ENCODE measurements around the gene RHEB. TPM values are rescaled to one million over a fixed set of nuclear protein-coding genes. Genes with fewer than 3 reads are reported as not detected.
"Not testable (repeated sequence)": the region's sequence is repeated elsewhere in the genome, so short reads cannot be mapped to it uniquely, and the experiment has no call there.

Gene RHEB
- polyA plus RNA-seq, 3 donors: 45.6 to 103 (median 94.7) TPM

DNA sequence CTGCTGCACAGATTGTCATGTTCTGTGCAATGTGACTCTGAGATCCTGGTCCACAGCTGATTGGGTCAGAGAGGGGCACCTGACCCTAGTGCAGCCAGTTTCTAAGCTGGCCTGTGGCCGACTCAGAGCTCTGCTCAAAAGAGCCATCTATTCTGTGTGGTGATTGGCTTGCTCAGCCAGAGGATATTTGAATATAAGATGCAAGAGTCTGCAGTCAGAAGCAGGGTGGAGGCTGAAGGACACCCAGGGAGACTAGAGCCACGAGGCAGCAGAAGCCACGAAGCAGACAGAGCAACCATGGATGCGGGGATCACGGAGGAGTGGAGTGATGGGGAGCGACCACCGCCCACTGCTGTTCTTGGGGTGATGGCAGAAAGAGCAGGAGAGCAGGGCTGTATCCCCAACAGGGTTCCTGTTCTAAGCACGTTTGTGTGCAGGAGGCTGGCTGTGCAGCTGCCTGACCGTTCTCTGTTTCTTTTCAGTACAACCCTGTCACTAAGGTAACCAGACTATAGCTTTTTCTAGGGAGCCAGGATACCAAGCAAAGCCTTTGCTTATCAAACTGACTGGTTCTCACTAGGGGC, 19.5 kb upstream of the RHEB start:
- WGBS, 3 donors: 67 to 84% (median 70%) methylated on average over 9 of the region's 9 CpGs
- no peak overlapping the region for H3K27ac ChIP-seq (ENCODE audit: low read depth, low read length)

DNA sequence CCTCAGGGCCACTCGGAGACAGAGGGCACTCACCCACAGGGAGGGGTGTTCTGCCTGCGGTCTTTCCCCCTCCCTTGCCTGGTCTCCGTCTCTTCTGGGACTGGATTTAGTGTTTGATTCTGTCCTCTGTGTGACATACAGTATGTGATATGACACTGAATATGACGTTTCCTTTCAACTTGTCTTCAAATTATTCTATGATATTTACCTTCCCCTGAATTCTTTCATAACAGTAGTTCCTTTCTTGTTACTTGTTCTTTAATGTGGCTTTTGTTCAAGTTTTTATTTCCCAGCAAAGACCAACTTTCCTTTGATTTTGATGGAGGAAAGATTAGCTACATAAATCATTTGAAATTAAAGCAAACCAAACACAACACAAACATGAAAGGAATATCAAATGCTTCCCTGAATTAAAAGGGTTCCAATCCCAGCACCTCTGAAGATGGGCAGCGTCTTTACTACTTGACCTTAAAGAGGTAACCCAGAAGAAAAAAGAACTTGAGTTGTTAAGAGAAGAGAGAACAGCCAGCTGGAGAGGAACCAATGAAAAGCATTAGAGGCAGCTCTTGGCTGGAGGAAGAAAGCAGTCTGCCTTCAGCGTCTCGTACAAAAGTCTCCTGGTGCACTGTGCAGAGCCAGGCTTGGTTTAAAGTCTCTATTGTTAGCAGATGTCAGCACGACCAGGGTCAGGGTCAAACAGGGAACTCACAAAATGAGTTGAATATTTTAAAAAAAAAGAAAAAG, 18.3 kb upstream of the RHEB start:
- WGBS, 3 donors: 35 to 46% (median 45%) methylated on average over 8 of the region's 8 CpGs
- H3K27ac ChIP-seq (ENCODE audit: low read depth, low read length): no peak overlapping the region

DNA sequence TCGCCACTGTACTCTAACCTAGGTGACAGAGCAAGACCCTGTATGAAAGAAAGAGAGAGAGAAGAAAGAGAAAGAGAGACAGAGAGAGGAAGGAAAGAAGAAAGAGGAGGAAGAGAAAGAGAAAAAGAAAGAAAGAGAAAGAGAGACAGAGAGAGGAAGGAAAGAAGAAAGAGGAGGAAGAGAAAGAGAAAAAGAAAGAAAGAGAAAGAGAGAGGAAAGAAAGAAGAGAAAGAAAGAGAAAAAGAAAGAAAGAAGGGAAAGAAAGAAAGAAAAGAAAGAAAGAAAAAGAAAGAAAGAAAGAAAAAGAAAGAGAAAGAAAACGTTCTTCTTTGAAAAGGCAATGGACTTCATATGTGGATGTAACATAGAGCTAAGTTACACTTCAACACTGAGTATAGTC, 16.5 kb upstream of the RHEB start:
- not testable (repeated sequence) for H3K27ac ChIP-seq (ENCODE audit: low read depth, low read length)
- WGBS, 3 donors: 77 to 88% (median 85%) methylated on average over 2 of the region's 2 CpGs

DNA sequence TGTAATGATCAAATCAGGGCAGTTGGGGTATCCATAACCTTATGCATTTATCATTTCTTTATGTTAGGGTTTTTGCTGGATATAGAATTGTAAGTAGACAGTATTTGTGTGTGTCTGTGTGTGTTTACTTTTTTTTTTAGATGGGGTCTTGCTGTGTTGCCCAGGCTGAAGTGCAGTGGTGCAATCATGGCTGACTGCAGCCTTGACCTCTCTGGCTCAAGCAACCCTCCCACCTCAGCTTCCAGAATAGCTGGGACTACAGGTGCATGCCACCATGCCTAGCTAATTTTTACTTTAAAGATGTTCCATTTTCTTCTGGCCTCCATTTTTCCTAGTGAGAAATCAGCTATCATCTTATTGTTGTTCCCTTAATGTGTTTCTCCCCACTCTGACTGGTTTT, 10.1 kb upstream of the RHEB start:
- H3K27ac ChIP-seq (ENCODE audit: low read depth, low read length): no peak overlapping the region

DNA sequence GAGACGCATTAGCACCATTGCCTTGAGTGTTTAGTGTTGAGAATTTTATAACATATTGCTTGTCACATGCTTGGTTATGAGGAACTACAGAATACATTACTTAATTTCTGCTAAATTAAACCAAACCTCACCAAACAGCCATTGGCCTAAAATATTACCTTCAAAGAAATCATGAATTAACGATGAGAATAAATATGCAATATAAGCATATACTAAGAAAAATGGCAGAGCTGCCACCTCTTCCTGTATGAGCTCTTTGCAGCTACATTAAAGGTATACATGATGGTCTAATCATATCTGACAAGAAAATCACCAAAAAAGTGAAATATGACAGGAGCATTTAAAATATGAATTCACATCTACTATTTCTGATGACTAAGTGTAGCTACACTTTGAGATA, 5.2 kb upstream of the RHEB start:
- H3K27ac ChIP-seq (ENCODE audit: low read depth, low read length): no peak overlapping the region
- WGBS, 3 donors: 73 to 93% (median 93%) methylated on average over 2 of the region's 2 CpGs

DNA sequence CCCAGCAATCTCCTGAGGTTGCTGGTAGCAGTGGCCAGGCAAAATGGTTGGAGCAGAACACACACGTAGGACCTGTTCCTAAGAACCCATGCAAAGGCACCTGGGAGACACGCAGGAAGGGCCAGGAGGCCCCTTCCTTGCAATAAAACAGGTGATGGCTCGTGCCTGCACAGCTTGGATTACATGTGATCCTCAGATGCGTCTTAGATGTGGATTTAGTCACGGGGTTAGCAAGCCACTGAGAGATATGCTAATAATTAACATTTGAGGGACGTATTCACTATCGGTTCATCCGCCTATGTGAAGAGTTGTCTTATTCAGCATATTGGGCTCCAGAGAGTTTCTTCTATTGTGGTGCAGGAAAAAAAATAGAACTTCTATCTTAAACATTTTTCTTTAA, 4.6 kb upstream of the RHEB start:
- WGBS, 3 donors: 83 to 94% (median 88%) methylated on average over 8 of the region's 8 CpGs

DNA sequence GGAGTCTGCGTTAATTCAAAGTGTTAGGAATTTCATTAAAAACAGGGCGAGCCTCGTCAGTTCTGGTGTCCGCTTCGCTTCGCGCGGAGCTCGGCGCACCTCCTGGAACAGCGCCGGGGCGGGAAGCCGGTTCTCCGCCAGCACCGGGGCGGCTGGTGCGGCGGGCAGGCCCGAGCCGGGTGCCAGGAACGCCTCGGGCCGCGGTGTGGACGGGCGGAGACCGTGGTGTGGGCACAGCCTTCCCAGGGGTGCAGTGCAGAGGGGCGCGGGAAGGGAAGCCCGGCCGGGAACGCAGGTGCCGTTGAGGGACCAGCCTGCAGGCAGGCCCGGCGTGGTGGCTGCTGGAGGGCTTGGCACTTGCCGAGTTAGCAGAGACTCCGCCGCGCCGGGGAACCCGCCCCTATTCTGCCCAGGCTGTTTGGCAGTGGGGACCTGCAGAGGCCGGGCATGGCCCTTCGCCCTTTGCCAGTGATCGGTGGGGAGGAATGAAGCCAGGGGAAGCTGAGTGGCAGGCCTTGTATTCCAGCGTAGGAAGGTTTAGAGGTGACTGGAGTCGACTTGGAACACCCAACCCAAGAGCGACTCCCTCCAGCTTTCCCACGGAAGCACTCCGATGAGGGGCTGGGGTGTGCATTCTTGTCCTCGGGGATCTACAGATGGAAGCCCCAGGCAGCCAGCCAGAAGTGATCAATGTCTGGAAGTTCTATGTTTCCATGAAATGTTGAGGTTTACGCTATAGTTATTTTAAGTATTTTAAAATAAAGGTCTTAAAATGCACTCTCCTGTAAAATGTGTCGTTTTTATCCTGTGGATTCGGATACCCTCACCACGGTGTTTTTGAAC, 945 bp upstream of the RHEB start:
- H3K27ac ChIP-seq (ENCODE audit: low read depth, low read length): no peak overlapping the region
- WGBS, 3 donors: 10 to 12% (median 10%) methylated on average over 55 of the region's 55 CpGs

More for the DNA sequence above, 4.6 kb upstream of the RHEB start:
- no peak overlapping the region for H3K27ac ChIP-seq (ENCODE audit: low read depth, low read length)

DNA sequence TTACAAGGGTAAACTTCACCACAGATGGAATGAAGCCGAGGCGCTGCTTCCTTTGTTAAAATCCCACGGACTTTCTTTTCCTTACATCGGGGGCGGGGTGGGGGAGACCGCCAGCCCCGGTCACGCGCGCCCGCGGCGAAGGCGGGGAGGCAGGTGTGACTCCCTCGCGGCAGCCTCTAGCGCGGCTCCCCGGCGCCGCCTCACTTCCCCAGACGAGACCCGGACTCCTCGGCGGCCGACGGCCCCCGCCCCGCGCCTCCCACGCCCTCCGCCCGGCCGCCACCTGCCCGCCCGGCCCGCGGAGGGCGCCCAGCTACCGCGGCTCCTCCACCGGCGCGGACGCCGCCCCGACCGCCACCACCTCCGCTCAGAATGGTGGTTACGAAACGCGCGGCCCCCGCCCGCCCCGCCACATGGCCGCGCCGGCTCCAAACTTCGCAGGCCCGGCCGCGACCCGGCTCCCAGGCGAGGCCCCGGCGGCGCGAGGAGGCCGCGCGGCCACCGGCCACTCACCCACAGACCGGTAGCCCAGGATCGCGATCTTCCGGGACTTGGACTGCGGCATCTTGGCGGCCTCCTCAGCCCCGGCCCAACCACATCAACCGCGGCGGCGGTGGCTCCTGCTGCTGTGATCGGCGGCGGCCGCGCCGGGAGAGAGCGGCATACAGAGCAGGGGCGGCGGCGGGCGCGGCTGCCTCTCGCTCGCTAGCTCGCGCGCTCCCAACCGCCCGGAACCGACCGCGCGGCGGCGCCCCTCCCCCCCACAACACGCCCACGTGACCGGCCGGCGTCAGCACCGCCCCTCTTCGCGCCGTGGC, 539 bp downstream of the RHEB start:
- peak overlapping the region; percentile 99 for H3K27ac ChIP-seq (ENCODE audit: low read depth, low read length)

DNA sequence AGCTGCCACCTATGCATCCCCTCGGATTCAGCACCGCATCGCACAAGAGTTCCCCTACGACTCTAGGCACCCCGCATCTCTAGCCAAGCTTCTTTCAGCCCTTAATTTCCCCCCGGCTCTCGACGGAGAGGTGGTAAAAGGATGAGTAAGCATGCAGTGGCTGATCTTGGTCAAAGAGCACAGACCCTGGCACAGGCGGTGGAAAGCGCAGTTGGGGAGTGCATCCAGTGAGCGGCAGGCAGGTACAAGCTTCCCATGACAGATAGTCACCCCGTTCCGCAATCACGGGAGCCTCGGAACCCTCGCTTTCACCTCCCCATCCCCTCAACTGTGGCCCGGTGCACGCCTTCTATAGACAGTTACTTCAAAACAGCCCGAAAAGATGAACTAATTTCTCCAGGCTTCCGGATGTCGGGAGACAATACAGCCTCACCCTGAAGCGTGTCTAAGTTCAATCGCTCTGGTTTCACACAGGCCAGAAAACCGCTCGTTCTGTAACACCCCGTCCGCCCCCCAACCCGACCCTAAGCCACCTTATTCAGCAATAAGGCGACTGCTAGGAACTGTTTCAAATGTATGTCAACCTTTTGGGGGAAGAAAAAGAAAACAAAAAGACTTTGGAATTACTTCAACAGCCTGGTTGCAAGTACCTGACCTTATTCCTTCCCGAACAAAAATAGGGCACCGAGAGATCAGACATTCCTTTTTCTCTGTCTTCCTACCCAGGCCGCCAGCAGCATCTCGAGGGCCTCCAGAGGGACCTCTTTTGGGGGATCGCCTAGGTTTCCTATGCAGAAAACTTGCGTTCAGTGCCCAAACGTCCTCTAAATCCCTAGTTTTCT, 1.4 kb downstream of the RHEB start:
- 1% methylated on average over 36 of the region's 36 CpGs for WGBS, 3 donors

More for the DNA sequence above, 539 bp downstream of the RHEB start:
- WGBS, 3 donors: 0% methylated on average over 64 to 105 of the region's 118 CpGs

DNA sequence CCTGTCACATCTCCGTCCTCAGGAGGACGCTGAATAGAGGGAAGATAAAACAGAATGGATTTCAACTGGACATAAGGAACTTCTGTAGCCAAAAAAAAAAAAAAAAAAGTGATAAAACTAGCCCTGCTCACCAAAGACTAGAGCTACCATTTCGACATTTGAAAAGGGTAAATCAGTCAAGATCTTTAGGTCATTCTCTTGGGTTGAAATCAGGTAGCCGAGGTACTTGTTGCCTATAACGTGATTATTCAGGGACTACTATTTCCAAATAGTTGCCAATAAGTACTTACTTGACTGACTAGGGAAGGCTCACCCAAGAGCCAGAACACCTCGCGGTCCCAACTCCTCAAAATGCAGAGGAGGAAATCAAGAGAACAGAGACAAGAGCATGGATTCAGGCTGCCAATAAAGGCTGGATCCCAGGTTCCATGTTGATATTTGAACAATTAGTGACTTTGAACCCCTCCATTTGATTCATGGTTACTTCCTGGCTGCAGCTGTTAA, 2.0 kb downstream of the RHEB start:
- no peak overlapping the region for H3K27ac ChIP-seq (ENCODE audit: low read depth, low read length)
- WGBS, 3 donors: 69 to 75% (median 74%) methylated on average over 7 of the region's 7 CpGs

More for the DNA sequence above, 1.4 kb downstream of the RHEB start:
- peak overlapping the region; percentile 99 for H3K27ac ChIP-seq (ENCODE audit: low read depth, low read length)

DNA sequence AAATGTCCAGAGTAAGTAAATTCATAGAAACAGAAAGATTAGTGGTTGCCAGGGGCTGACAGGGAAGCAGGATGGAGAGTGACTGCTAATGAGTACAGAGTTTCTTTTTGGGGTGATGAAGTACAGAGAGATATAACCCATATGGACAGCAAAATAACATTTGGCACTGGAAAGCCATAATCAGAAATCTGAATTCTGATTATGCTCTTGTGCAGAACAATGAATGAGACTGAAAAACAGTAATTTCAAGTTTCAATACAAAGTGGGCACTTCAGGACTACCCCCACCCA, 4.5 kb downstream of the RHEB start:
- H3K27ac ChIP-seq (ENCODE audit: low read depth, low read length): no peak overlapping the region

DNA sequence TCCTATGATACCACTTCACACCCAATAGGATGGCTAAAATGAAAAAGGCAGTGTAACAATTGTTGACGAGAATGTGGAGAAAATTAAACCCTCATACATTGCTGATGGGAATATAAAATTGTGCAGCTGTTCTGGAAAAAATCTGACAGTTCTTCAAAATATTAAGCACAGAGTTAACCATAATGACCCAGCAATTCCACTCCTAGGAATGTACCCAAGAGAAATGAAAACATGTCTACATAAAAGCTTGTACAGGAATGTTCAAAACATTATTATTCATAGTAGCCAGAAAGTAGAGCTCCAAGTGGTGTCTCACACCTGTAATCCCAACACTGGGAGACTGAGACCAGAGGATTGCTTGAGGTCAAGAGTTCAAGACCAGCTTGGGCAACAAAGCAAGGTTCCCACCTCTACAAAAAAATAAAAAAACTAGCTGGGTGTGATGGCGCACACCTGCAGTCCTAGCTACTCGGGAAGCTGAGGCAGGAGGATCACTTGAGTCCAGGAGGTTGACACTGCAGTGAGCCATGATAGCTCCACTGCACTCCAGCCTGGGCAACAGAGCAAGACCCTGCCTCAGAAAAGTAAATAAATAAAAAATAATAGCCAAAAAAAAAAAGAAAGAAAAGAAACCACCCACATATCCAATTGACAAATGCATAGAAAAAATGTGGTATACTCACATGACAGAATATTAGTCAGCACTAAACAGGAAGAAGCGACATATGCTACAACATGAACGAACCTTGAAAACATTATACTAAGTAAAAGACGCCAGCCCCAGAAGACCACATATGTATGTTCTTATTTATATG, 5.0 kb downstream of the RHEB start:
- no peak overlapping the region for H3K27ac ChIP-seq (ENCODE audit: low read depth, low read length)
- WGBS, 3 donors: 87 to 93% (median 88%) methylated on average over 6 of the region's 6 CpGs

DNA sequence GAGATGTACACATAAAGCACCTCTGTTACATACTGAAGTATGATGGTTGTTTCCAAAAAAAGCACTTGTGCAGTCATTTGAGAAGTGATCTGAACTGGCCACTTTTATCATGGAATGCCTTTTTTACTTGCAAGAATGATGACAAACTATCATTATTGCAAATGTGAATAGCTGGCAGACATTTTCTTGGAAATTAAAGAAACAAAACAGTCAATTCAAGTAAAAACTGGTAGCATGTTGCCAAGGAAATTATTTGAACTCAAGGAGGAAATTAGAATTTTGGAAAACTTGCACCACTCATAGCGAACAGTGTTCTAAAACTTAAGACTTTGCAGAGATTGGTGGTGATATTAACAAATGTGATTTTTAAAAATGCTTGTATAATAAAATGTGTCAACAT, 6.6 kb downstream of the RHEB start:
- WGBS, 3 donors: 88 to 95% (median 92%) methylated on average over 1 of the region's 1 CpG
- no peak overlapping the region for H3K27ac ChIP-seq (ENCODE audit: low read depth, low read length)

DNA sequence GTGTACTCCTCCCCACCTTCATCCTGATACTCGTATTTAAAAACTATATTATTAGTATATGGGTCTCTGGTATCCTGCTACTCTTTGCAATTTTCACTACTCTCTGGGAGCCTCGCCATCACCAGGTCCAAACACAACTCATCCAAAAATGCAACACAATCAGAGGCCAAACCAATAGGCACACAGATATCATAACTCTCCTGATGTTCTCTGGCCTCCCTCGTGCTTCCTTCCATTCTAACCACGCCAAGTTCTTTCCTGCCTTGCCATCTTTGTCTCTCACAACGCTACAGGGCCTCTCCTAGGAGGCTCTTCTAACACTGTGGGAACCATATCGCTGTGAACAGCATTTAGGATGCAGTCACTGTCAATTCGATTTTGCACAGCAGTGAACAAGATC, 7.3 kb downstream of the RHEB start:
- 61 to 82% (median 64%) methylated on average over 7 of the region's 7 CpGs for WGBS, 3 donors
- H3K27ac ChIP-seq (ENCODE audit: low read depth, low read length): no peak overlapping the region

DNA sequence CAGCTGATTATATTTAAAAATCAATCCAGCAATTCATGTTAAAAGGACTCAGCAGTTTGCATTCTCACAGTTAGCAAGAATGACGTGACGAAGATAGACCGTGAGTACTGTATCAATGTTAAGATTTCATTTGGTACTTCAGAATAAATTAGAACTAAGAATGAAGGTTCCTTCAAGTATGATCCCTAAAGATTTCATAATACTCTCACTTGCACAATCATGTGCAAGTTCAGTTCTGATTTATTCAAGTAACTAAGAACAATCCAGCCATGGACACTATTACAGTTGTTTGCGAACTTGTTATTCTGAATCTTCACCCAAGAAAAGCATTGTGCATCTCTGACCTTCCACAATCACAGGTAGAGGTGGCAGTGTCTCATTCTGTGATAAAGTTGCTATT, 7.7 kb downstream of the RHEB start:
- 65 to 79% (median 77%) methylated on average over 4 of the region's 4 CpGs for WGBS, 3 donors
- H3K27ac ChIP-seq (ENCODE audit: low read depth, low read length): no peak overlapping the region

DNA sequence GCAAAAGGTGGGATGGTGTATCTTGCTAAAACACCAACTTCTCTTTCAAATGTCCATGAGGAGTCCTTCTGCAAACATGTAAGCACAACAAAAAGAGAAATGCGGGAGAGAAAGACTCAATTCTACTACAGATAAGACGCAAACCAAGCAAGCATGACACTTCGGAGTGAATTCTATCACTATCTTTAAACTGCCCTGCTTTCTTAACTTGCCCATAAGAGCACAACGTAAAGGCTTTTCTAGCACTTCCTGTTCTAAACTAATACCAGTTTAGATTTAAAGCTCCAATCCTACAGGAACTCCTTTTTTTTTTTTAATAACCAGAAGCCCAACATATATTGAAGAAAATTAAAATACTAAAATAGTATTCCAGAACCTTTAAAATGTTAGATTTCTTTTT, 8.4 kb downstream of the RHEB start:
- H3K27ac ChIP-seq (ENCODE audit: low read depth, low read length): no peak overlapping the region
- WGBS, 3 donors: 81 to 86% (median 83%) methylated on average over 4 of the region's 4 CpGs

DNA sequence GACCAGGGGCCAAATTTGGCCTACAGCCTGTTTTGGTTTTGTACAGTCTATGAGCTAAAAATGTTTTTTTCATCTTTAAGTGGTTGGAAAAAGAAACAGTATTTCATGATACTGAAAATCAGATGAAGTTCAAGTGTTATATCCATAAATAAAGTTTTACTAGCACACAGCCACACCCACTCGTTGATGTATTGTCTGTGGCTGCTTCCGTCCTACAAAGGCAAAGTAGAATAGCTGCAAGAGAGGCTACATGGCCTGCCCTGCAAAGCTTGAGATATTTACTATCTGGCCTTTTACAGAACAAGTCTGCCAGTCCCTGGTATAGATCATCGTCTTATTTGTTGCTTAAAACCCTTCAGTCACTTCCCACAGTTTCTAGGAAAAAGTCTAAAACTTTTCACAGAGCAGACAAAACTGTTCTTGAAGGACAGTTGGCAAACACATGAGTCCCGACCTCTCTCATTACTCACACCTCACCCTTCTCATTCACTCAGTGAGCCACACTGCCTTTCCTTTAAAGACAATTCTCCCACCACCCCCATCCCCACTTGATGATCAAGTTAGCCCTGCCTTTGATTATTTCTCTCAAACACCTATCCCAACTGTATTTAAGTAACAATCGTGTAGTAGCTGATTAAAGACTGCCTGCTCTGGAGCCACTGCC, 9.9 kb downstream of the RHEB start:
- no peak overlapping the region for H3K27ac ChIP-seq (ENCODE audit: low read depth, low read length)

More for the DNA sequence above, 9.9 kb downstream of the RHEB start:
- WGBS, 3 donors: 72 to 73% (median 73%) methylated on average over 5 of the region's 5 CpGs
